ENCODE measurements around the gene TM2D3. TPM values are rescaled to one million over a fixed set of nuclear protein-coding genes. Genes with fewer than 3 reads are reported as not detected.

The TM2D3 gene, protein sequence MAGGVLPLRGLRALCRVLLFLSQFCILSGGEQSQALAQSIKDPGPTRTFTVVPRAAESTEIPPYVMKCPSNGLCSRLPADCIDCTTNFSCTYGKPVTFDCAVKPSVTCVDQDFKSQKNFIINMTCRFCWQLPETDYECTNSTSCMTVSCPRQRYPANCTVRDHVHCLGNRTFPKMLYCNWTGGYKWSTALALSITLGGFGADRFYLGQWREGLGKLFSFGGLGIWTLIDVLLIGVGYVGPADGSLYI
- 35.5 and 47.1 TPM in 2 replicates for total RNA-seq (2014; rRNA removed; shearing (Covaris generic))

DNA sequence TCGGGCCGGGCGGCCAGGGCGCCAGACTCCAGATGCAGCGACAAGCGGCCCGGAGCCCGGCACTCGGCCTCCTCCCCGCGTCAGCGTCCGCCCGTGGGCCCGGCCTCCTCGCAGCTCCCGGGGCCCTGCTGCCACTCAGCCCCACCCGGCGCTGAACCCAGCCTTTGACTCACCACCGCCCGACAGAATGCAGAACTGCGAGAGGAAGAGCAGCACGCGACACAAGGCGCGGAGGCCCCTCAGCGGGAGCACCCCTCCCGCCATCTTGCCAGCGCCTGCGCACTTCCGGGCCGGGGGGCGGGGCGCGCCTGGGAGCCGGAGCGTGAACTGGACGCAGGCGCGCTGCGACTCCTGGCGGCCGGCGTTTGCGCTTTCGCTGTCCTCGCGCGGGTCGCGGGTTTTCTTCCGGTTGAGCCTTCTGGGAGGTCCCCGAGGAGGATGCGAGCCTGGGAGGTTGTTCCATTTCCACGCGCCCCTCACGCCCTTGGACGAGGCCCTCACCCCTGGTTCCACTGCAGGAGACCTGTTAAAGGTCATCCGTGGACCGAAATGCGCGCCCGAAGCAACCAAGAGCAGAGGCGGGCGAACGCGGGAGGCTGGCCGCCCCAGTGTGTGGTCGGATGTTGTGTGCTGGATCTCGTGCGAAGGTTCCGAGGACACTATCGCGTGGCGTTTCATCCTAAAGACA is at the start of gene TM2D3:
Gene TM2D3, minus strand, starts transcription at position 284 of the 688 bp plus-strand sequence. Its CDS starts 20 bp downstream, at position 264.
- DNase-seq (ENCODE audit: low spot score), result peak; percentile 78

DNA sequence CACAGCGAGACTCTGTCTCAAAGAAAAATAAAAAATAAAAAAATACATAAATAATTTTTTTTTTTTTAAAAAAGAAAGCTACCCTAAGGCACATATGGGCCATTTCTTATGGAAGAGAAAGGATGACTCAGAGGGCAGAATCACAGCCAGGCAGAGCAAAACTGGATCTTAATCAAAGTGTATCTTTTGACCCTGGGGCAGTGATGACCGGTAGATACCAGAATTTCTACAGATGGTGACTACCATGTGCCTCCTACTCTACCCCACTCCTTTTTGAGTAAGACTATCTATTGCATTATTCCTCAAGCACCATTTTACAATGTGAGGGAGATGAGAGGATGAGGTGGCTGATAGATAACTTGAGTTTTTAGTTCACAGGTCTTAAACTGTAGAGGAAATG is 46.1 kb upstream of the TM2D3 start:
- no peak for DNase-seq (ENCODE audit: low spot score)

DNA sequence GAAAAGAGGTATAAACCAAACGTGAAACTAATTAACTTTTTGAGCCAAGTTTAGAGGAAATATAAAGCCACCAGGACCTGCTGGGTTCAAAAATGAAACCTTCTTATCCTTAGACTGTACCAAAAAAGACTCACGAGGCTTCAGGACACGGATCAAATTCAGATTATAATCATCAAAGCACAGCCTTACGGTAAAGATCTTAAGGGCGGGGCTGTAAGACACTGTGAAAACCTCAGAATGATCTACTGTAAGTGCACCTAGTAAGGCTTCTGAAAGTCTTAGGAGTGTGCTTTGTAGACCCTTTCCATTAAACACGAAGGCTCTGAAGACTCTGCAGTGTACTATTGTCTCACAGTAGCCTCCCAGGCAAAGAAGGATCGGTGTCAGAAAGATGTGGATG is 45.3 kb upstream of the TM2D3 start:
- no peak for DNase-seq (ENCODE audit: low spot score)

DNA sequence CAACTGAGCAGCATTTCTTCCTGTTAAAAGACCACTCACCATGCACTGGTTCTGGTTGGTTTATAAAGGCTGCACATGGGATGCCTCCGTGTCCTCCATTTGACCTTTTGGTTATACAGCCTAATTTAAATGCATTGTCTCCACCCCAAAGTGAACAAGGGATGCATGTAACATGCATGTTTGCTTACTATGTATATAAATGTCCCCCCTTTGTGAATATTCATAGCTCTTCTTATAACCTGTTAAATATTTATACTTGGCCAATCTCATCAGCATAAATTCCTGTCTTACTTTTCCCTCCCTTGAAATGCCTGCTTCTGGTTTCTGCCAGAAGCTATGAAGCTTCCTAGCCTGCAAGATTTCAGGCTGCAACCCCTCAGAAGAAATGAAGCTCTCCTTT is 44.6 kb upstream of the TM2D3 start:
- DNase-seq (ENCODE audit: low spot score), result no peak

DNA sequence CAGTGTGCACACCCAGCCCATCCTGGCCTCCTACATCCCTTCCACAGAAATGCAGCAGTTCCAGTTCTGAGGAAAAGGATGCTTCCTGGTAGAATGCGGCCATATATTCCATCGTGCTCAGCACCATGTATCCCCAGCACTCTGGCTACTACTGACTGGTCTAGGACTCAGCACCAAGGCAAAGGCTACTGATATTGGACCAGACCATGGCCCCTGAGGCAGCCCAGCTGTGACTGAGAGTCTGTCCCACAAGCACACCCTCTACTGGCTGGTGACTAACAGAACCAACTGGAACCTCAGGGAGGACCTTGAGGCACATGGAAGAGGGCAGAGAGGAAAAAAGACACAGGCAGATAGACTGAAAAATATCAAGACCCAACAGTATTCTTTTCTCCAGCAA is 42.1 kb upstream of the TM2D3 start:
- no peak for DNase-seq (ENCODE audit: low spot score)

DNA sequence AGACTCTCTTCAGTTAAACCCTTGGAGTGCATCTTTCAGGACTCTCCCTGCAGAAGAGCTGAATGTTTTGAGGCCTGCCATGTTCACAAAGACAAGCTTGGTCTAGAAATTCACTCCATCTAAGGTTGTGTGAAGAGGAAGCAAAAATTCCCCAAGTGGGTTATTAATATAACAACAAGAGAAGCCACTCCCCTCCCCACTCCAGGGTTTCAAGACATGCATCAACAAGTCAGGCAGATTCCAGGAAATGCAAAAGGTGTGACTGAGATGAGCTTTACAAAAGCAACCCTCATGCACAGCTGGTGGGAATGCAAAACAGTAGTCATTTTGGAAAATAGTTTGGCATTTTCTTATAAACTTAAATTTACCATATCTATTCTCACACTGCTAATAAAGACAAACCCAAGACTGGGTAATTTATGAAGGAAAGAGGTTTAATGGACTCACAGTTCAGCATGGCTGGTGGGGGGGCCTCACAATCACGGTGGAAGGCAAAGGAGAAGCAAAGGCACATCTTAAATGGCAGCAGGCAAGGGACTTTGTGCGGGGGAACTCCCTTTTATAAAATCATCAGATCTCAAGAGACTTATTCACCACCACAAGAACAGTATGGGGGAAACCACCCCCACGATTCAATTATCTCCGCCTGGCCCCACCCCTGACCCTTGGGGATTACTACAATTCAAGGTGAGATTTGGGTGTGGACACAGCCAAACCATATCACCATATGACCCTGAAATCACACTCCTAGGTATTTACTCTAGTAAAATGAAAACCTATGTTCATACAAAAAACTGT is 40.8 kb upstream of the TM2D3 start:
- DNase-seq (ENCODE audit: low spot score), result no peak

DNA sequence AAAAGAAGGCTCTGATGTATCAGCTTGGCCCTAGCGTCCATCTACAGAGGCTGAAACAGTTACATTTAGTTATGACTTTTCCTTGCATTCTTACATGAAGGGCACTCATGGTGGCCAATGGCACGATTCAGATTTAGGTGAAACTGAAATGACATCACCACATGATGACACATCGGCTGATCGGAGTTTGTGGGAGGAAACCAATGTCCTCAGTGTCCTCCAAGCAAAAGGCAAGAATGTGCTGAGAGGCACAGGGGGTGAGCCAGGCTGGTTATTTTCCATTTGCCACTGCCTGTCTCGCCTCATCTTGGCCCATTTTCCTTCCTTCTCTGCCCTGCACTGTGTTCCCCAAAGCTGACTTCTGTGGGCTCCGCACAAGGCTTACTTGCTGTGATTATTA is 37.7 kb upstream of the TM2D3 start:
- peak; percentile 41 for DNase-seq (ENCODE audit: low spot score)

DNA sequence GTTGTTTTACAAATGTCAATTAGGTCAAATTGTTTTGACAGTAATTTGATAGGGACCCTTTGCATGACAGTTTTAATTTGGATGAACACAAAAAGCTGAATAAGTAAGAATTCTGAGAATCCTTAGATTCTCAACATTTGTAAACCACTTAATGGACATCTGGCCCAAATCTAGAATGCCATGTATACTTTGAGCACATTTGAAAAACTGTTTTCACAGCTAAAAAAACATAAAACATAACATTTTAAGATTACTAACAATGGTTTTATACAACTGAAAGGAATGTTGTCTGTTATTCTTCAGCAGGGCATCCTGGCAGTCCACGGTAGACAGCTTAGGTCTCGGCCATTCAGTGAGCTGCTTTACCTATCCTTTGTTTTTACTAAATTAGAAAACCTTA is 34.5 kb upstream of the TM2D3 start:
- no peak for DNase-seq (ENCODE audit: low spot score)

DNA sequence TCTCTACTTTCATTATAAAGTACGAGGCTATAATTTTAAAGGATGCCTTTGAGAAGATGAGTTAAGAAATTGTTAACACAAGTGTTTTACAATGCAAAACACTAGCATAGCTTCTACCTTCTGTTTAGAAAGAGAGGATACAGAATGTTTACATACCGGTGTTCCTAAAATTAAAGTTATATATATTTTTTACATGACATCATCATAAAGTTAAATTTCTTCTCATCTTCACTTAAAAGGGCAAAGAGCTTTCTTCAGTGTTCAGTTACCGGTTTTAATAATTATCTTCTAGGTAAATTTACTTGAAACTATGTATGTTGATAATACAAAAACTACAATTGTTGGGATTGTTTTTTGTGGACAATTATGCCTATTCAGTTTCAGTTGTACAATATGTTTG is 32.7 kb upstream of the TM2D3 start:
- no peak for DNase-seq (ENCODE audit: low spot score)

DNA sequence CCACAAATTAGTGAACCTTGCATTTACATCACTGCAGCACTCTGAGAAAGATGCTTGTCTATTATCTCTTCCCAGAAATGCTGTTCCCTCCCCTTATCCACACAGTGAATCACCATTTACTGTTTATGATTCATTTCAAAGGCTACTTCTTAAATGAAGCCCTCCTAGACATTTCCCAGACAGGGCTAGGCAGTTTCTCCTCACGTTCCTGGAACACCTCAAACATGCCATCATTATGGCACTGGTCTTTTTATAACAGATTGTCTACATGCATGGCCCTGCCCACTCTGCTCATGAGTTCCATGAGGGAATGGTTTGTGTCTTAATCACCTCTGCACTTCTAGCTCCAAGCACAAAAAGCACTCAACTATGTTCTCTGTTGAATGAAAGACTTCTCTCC is 32.2 kb upstream of the TM2D3 start:
- peak; percentile 63 for DNase-seq (ENCODE audit: low spot score)

DNA sequence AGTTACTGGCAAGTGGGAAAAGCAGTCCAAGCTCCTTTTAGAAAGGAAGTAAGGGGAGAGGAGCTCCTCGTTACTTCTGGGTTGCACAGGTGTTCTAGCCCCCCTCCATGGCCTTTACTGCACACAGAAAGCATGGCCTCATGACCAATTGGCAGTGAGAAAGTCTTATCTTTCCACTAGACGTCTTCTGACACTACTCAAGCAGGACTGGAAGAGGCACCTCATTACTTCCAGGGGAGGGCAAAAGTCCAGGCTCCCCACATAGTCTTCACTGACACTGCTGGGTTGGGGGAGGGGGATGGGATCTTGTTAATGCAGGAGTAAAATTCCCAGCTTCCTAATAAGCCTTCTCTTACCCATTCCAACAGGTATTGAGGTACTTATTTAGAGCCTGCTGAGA is 27.6 kb upstream of the TM2D3 start:
- DNase-seq (ENCODE audit: low spot score), result no peak

DNA sequence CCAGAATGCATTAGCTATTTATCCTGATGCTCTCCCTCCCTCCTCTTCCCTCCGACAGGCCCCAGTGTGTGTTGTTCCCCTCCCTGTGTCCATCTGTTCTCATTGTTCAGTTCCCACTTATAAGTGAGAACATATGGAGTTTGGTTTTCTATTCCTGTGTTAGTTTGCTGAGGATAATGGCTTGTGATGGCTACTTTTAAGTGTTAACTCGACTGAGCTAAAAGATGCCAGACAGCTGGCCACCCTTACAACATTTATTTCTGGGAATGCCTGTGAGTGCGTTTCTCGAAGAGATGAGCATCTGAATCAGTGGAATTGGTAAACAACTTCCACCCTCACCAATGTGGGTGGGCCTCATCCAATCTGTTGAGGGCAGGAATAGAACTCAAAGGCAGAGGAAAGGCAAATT is 24.7 kb upstream of the TM2D3 start:
- DNase-seq (ENCODE audit: low spot score), result no peak

DNA sequence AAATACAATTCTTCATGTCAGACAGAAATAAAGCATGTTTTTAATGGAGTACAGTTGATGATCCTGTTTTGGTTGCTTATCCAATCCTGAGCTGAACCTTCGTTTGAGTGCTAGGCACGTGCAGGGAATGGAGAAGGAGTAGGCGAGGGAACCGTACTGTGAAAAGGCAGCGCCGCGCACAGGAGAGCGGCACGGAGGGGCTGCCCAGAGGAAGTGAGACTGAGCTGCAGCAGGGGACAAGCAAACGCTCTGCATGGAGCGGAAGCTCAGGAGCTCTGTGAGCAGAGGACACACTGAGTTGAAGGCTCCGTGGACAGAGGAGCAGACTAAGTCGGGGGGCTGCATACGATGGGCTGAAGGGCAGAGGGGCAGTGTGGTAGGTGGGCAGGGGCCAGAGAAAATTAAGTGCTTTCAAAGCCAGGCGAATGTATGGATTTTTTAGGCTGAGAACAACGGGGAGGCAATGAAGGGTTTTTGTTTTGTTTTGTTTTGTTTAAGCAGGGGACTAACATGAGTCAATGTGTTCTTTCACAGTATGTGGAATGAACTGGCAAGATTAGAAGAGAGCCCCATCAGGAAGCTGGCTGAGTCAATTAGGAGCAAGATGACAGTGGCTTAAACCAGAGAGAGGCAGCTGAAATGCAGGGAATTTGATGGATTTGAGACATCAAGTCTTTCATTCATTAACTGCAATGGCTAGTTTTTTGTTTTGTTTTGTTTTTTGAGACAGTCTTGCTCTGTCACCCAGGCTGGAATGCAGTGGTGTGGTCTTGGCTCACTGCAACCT is 23.8 kb upstream of the TM2D3 start:
- peak; percentile 78 for DNase-seq (ENCODE audit: low spot score)

DNA sequence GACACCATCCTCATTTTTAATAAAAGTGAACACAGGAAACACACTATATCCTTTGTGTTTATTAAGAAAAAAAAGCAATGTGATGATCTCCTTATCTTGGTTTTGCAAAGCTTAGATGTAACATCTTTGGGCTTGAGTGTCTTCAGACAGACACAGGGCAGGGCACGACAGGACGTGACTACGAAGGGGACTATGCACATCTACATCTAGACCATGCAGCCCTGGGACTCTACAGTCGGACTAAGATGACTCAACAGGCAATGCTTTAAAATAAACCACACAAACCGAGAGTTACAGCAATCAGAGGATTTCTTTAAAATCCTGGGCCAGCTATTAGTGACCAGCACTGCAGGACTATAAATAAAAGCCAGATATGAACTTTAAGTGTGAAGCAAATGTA is 22.8 kb upstream of the TM2D3 start:
- DNase-seq (ENCODE audit: low spot score), result peak; percentile 80

DNA sequence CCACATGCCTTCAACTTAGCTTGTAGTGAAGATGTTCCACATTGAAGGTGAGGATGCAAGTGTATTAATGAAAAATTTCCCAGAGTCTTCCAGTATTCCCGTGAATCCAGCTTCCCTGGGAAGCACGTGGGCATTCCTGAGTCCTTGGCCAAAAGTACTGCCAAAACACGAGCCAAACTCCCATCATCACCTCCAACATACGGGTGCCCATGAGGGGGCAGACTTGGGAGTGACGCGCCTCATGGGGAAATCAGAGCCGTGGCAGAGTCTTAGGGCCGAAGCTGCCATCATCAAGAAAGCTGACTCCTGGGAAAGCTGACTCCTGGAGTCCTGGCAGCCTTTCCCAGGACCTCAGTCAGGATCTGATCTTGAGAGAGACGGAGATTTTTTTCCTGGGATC is 20.1 kb upstream of the TM2D3 start:
- DNase-seq (ENCODE audit: low spot score), result no peak

DNA sequence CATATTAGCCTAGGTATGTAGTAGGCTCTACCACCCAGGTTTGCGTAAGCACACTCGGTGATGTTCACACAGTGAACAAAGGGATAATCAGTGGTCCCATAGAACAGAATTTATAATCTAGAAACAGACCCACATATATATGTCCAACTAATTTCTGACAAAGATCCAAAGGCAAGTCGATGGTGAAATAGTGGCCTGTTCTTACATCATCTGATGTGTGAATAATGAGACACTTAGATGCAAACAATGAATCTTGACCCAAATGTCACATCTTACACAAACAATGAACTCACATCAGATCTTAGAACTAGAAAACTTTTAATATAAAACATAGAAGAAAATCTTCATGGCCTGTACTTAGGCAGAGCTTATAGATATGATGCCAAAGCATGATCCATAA is 17.6 kb upstream of the TM2D3 start:
- no peak for DNase-seq (ENCODE audit: low spot score)

DNA sequence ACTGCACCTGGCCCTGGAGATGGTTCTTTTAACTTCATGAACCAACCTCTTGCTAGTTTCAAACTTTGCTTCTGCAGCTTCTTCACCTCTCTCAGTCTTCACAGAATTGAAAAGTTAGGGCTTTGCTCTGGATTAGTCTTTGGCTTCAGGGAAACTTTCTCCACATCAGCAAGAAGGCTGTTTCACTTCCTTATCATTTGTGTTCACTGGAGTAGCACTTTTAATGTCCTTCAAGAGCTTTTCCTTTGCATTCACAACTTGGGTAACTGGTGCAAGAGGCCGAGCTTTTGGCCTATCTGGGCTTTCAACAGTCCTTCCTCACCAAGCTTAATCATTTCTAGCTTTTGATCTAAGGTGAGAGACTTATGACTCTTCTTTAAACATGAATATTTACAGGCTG is 15.7 kb upstream of the TM2D3 start:
- DNase-seq (ENCODE audit: low spot score), result no peak

DNA sequence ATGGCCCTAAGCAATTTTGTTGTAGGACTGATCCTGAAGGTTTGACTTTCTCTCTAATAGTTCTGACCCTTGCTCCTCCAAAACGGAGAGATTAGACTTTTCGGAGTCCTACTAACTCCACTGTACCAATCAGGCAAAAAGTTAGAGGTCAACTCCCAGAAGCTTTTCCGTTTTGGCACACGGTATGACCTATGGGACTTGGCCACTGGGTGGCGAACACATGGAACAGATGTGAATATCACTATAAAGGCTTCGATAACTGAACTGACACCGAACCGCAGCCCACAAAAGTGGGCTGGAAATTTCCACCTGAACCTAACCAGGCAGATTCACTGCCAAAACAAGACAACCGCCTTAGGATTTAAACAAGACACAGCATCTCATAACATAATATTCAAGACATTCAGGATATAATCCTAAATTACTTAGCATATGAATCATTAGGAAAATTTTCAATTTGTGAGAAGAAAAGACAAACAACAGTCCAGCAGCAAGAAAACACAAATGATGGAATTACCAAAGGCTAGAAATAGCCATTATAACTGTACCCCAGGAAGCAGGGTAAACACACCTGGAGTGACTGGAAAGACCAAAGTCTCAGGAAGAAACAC is 12.2 kb upstream of the TM2D3 start:
- no peak for DNase-seq (ENCODE audit: low spot score)

DNA sequence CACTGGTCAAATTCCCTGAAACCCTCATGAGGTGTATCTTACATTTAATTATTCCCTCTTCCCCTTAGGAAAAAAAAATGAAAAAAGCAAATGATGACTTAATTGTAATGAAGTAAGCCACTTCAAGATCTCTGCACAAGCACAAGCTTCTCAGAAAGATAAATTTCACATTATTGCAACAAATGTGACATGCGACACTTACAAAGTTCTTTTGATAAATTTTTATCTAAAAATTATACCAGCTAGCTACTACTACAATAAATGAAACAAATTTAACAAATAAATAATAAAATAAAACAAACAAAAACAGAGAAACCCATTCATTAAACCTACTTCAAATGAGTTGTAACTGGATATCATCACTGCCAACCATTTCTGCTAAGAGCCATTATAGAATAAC is 10.0 kb upstream of the TM2D3 start:
- no peak for DNase-seq (ENCODE audit: low spot score)

DNA sequence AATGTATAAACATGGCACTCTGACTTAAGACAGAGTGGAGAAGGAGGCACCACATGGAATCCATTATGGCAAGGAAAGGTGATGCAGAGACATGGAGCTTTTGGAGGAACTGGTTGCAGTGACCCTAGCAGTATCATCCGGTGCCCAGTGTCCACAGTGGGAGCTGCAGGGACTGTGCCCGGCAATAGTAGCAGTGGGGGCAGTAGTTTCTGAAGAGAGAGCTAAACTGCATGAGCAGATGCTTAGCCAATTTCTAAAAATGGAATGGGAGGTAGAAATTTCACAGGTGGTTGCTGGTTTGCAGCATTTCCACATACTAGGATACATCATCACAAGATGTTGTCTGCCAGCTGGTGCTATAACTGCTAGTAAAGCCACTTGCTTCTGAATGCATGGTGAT is 7.8 kb upstream of the TM2D3 start:
- no peak for DNase-seq (ENCODE audit: low spot score)

DNA sequence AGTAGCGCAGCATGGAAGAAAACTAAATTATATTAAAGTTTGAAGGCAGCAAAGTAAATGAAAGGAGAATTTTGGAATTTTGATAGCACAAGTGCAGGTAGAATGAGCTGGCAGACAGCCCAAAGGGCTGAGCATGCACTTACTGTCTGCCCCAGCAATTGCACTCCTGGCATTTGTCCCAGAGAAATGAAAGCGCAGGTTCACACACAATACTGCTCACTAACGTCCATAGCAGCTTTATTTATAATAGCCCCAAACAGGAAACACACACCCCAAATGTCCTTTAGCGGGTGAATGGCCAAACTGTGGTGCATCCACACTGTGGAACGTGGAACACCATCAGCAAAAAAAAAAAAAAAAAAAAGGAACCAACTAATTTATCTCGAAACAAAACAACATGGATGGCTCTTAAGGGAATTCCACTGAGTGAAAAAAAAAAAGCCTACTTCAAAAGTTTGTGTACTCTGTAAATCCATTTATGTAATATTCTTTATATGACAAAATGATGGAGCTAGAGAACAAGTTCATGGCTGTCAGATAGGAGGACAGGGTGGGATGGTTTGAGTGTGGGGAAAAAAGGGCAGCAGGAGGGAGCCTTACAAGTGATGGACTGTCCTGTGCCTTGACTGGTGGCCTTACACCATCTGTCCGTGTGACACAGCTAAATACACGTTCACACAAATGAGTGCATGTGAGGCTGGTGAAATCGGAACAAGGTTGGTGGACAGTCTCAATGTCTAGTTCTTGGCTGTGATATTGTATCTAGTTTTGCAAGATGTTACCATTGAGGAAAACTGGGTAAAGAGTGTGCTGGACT is 6.0 kb upstream of the TM2D3 start:
- DNase-seq (ENCODE audit: low spot score), result no peak
